Sigmoid colon (tissue), 7 donors: ENCODE measurements around the gene TMEM132D. TPM values are rescaled to one million over a fixed set of nuclear protein-coding genes. Genes with fewer than 3 reads are reported as not detected.

ENCODE experiments used
- DNase-seq: peaks from one replicate; pipeline ENCODE4 v3.0.0-alpha.2; 2019
- H3K27ac ChIP-seq, 4 donors: fragments of 200-600 bp; sonication (generic); one replicate each; pipeline ENCODE4 v1.5.1; 2016 to 2019; ENCODE audit warnings: mild to moderate bottlenecking in 1 of 4
- H3K27me3 ChIP-seq, 3 donors: fragments of 200-600 bp; sonication (generic); one replicate each; pipeline ENCODE4 v1.5.1; 2019; ENCODE audit warnings: mild to moderate bottlenecking in 1 of 3
- H3K36me3 ChIP-seq, 4 donors: fragments of 200-600 bp; sonication (generic); one replicate each; pipeline ENCODE4 v1.5.1; 2016 to 2019
- H3K4me1 ChIP-seq, 4 donors: fragments of 200-600 bp; sonication (generic); one replicate each; pipeline ENCODE4 v1.5.1; 2017 to 2019
- H3K4me3 ChIP-seq, 4 donors: fragments of 200-600 bp; sonication (generic); one replicate each; pipeline ENCODE4 v1.5.1; 2017 to 2019; ENCODE audit warnings: mild to moderate bottlenecking in 2 of 4, moderate library complexity in 1 of 4
- H3K9me3 ChIP-seq, 4 donors: fragments of 200-600 bp in 3 of 4; sonication (generic) in 3 of 4; one replicate each; pipeline versions ENCODE4 v1.5.1 to v1.6.1; 2013 to 2019
- CTCF ChIP-seq, 4 experiments: fragments of 450-650 bp in 3 of 4; fragments of 200-600 bp in 1 of 4; IDR thresholded peaks; one replicate each; pipeline ENCODE4 v1.5.1; 2016 to 2019; ENCODE audit warnings: antibody characterized with exemption in 4 of 4, mild to moderate bottlenecking in 3 of 4, moderate library complexity in 2 of 4
- EP300 ChIP-seq, 4 donors: sonication (generic); formaldehyde crosslinking; IDR thresholded peaks; one replicate each; pipeline ENCODE4 v1.6.1; 2017; ENCODE audit warnings: antibody characterized with exemption in 4 of 4
- POLR2A ChIP-seq, 2 donors: fragments of 450-650 bp; IDR thresholded peaks; one replicate each; pipeline ENCODE4 v1.6.1; 2016; ENCODE audit warnings: antibody characterized with exemption in 2 of 2, mild to moderate bottlenecking in 2 of 2, moderate library complexity in 2 of 2
- POLR2AphosphoS5 ChIP-seq, 4 donors: sonication (generic); formaldehyde crosslinking; IDR thresholded peaks; one replicate each; pipeline ENCODE4 v1.6.1; 2017; ENCODE audit warnings: antibody characterized with exemption in 4 of 4
- WGBS, 2 donors: extraction: QIAGEN DNeasy Blood & Tissue Kit; methylation state at CpG; one replicate each; pipeline ENCODE4 v1.1.7; 2013; 5-methylcytosine and 5-hydroxymethylcytosine counted together
- intact Hi-C: fragments of 100-400 bp; cut with DNase I; formaldehyde crosslinking; loops from one replicate; pipeline ENCODE4 v1.15.1; 2023
- polyA plus RNA-seq, 3 donors: library from polyadenylated mRNA; stranded (reverse); fragments of 200-250 nt; gene quantifications; one replicate each; pipeline ENCODE4 v1.2.3, GENCODE V29; 2013
- total RNA-seq, 4 donors: library from RNA; depleted of rRNA; stranded (reverse); fragments of >200 nt; gene quantifications; one replicate each; pipeline ENCODE4 v1.1.0, GENCODE V29; 2016
- donor health status: healthy with polysubstance abuse.
- donor health status: Bipolar disorder and iron deficiency.
- donor health status: healthy.

The TMEM132D gene
- total and polyA plus RNA-seq, 7 donors, result under 0.01 to 0.03 (median under 0.01) TPM; not detected in 3

- 16 to 63% methylated on average over 11 of the region's 11 CpGs for WGBS, 2 donors
- no peaks in the 10 kb centered on the region for H3K36me3 ChIP-seq
- no peak for DNase-seq
- no peaks in the 10 kb centered on the region for H3K9me3 ChIP-seq
- H3K27me3 ChIP-seq, result no peaks in the 10 kb centered on the region
- intact Hi-C loops, result no loop called here
- TF ChIP-seq CTCF (IDR thresholded peaks at IDR 0.05) (no peak), EP300 (IDR thresholded peaks at IDR 0.05) (no peak), POLR2A (IDR thresholded peaks at IDR 0.05) (no peak), POLR2AphosphoS5 (IDR thresholded peaks at IDR 0.05) (no peak)
- H3K27ac ChIP-seq, result no peak overlapping the region
- H3K4me1 ChIP-seq, result no peaks in the 10 kb centered on the region
- no peak overlapping the region for H3K4me3 ChIP-seq
Observed at GRCh38 chr12:129211862-129212630, 691.8 kb downstream of the TMEM132D start.

- no peaks in the 10 kb centered on the region for H3K27me3 ChIP-seq
- no peak for DNase-seq
- H3K9me3 ChIP-seq, result no peaks in the 10 kb centered on the region
- no peak for TF ChIP-seq CTCF (IDR thresholded peaks at IDR 0.05)
- no peak for TF ChIP-seq EP300 (IDR thresholded peaks at IDR 0.05)
- TF ChIP-seq POLR2A (IDR thresholded peaks at IDR 0.05), result no peak
- TF ChIP-seq POLR2AphosphoS5 (IDR thresholded peaks at IDR 0.05), result no peak
- 81 to 92% methylated on average over 9 of the region's 9 CpGs for WGBS, 2 donors
- intact Hi-C loops, result no loop called here
- no peaks in the 10 kb centered on the region for H3K4me1 ChIP-seq
- no peaks in the 10 kb centered on the region for H3K36me3 ChIP-seq
- H3K27ac ChIP-seq, result no peak overlapping the region
- no peak overlapping the region for H3K4me3 ChIP-seq
Observed at GRCh38 chr12:129208566-129208965, 695.3 kb downstream of the TMEM132D start.

GRCh38 chr12:129207084-129207483, 696.7 kb downstream of the TMEM132D start:
- H3K9me3 ChIP-seq, result no peaks in the 10 kb centered on the region
- H3K4me1 ChIP-seq, result no peaks in the 10 kb centered on the region
- TF ChIP-seq POLR2A (IDR thresholded peaks at IDR 0.05) (no peak), POLR2AphosphoS5 (IDR thresholded peaks at IDR 0.05) (no peak), CTCF (IDR thresholded peaks at IDR 0.05) (no peak), EP300 (IDR thresholded peaks at IDR 0.05) (no peak)
- H3K27ac ChIP-seq, result no peak overlapping the region
- no peak overlapping the region for H3K4me3 ChIP-seq
- WGBS, 2 donors, result 89 to 90% methylated on average over 9 of the region's 9 CpGs
- no peak for DNase-seq
- intact Hi-C loops, result no loop called here
- H3K36me3 ChIP-seq, result no peaks in the 10 kb centered on the region
- H3K27me3 ChIP-seq, result no peaks in the 10 kb centered on the region

- Histone ChIP-seq H3K4me3 (no peak overlapping the region), H3K27me3 (no peaks in the 10 kb centered on the region), H3K27ac (no peak overlapping the region), H3K4me1 (no peaks in the 10 kb centered on the region), H3K36me3 (no peaks in the 10 kb centered on the region), H3K9me3 (no peaks in the 10 kb centered on the region)
- intact Hi-C loops, result no loop called here
- 69 to 71% methylated on average over 2 of the region's 2 CpGs for WGBS, 2 donors
- TF ChIP-seq POLR2AphosphoS5 (IDR thresholded peaks at IDR 0.05) (no peak), POLR2A (IDR thresholded peaks at IDR 0.05) (no peak), CTCF (IDR thresholded peaks at IDR 0.05) (no peak), EP300 (IDR thresholded peaks at IDR 0.05) (no peak)
- DNase-seq, result no peak
Observed at GRCh38 chr12:129203456-129203855, 700.4 kb downstream of the TMEM132D start.
